OCI-LY1 (cell line): Measurements from ENCODE around the gene POGK.

Experiments
- CTCF ChIP-seq: fragments of 200-600 bp; sonication (generic), shearing (Covaris generic); IDR thresholded peaks from 2 replicates; pipeline ENCODE4 v1.5.1; 2017; ENCODE audit warnings: mild to moderate bottlenecking, antibody characterized with exemption, low read length, moderate library complexity, mixed read lengths
- EZH2 ChIP-seq: fragments of 200-600 bp; sonication (generic), shearing (Covaris generic); IDR thresholded peaks from 2 replicates; pipeline ENCODE4 v1.8.0; 2017; ENCODE audit warnings: borderline replicate concordance, mixed run types, mild to moderate bottlenecking, antibody characterized with exemption, low read length, moderate library complexity, mixed read lengths

DNA sequence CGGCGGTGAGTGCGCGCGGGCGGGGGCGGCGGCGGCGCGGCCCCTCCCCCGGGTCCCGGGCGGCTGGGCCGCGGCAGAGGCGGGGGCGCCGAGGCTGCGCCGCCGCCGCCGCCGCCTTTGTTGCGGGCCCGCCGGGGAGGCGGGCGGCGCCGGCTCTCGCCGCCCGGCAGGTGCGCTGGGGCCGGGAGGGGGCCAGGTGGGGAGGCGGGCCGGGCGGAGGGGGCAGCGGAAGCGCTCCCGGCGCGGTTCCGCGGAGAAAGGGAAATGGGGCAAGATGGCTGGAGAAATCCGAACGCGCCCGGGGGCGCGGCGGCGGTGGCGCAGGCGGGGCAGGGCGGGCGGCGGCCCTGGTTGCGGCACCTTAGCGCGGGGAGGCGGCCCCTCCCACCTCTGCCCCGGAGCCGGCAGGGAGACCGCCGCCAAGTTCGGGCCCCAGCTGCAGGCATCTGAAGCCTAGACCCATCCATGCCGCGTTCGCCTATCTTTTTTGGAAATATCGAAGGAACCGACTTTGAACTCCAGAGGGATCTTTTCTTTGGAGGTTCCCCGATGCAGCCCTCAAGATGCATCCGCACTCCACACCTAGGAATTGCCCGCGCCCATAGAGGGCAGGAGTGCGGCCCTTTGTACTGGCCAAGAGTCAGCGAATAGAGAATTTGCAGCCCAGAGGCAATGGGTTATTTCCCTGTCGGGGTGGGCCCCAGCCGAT is 479 bp downstream of the POGK start:
- TF ChIP-seq EZH2 (no peak), CTCF (peak; percentile 29; the same call in 1 of the 2 replicates)
